ENCODE results near the gene THOC6.

THOC6 gene

GRCh38 chr16:3023669-3024478, at the start of gene THOC6, which contains the start of gene HCFC1R1:
TSS of gene THOC6 (plus strand) at chr16:3024035. CDS start at chr16:3024327, 292 bp downstream.
TSS of gene HCFC1R1 (minus strand) at chr16:3023942. CDS start at chr16:3023941, 1 bp downstream.
- peak; percentile 95 to 96 for DNase-seq

DNA sequence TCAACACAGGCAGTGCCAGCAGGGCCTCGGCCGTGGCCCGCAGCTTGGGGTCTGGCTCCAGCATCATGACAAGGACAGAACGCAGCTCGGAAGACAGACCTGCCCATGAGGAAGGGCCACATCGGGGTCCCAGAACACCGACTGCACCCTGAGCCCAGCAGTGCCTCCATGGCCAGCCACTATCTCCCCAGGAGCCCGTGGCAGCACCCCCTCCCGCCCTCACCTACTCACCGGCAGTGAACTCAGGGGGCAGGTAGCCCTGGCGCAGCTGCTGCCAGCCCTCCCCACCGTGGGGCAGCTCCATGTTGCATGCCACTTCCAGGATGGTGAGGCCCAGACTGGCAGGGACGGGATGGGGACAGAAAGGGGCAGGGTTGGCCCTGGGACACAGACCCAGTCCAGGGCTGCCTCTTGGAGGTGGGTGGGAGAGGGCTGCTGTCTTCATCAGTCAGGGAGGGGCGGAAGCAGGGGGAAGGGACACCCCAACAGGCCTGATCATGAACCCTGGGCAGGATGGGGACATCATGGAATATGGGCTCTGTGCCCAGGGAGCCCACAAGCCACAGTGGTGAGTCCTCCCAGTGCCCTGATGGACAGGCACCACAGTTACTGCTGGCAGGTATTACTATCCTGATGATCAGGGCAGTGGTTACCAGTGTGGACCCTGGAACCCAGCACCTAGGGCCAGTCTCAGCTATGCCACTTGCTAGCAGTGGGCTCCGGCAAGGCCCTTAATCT, 49.3 kb upstream of the THOC6 start:
- no peak for DNase-seq

DNA sequence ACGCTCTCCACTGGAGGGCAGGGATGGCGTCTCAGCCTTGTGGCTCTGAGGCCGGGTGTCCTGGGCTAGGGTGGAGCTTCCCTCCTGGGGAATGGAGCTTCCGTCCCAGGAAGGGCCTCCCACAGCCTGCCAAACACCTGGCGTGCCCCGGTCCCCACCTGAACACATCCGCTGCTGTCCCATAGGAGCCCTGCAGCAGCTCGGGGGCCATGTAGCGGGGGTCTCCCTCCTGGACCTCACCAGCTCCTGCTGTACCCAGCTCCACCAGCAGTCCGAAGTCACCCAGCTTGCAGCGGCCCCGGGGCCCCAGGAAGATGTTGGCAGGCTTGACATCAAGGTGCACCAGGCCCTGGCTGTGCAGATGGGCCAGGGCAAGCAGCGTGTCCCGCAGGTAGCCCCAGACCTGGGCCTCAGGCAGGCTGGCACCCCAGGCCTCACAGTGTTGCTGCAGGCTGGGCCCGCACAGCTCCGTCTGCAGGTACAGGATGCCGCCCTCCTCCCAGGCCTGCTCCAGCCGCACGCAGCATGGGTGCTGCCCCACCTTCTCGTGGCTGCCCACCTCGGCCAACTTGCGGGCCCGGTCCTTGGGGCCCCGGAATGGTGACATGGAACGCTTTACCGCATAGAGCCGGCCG, 48.6 kb upstream of the THOC6 start:
- DNase-seq, result no peak

DNA sequence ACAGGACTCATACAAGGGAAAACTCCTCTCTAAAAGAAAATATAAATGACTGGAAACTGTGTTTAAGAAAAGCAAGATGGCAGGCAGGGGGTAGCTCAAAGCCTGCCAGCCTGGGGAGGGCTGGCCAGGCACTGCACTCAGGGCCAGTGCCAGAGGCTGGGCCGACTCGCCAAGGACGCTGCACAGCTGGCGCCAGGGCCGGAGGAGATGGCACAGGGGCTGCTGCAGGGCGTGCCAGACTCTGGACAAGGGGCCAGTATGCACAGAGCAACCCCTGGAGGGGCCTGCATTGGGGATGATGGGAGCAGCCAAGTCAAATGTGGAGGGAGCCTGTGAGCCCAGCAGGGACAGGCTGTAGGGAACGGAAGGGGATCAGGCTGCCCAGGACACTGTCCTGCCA, 47.6 kb upstream of the THOC6 start:
- no peak for DNase-seq

- no peak for DNase-seq
Measured at GRCh38 chr16:2976673-2977072, 47.2 kb upstream of the THOC6 start.

DNA sequence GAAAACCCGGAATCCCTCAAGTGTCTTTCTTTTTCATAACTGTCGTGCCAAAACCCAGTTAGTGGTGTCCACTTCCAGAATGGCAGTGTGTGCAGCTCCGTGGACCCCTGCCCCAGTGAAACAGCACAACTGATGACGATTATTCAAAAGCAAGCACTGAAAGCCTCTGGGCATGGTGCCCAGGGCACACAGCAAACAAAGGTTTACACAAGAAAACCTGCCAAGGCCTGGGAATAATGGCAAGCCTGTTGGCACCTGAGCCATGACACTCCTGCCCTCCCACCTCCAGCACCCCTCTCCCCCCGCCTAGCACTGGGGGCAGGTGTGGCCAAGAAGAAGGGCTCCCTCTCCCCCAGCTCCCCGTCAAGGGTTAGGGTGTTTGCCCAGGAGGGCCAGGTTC, 46.4 kb upstream of the THOC6 start:
- DNase-seq, result no peak

GRCh38 chr16:2979669-2980226, 44.1 kb upstream of the THOC6 start:
- DNase-seq, result no peak

GRCh38 chr16:2980227-2981176, 43.3 kb upstream of the THOC6 start, which contains the start of gene PKMYT1:
TSS of gene PKMYT1 (minus strand) at chr16:2980446. CDS start at chr16:2979657, 789 bp downstream.
- peak; percentile 94 to 95 for DNase-seq

DNA sequence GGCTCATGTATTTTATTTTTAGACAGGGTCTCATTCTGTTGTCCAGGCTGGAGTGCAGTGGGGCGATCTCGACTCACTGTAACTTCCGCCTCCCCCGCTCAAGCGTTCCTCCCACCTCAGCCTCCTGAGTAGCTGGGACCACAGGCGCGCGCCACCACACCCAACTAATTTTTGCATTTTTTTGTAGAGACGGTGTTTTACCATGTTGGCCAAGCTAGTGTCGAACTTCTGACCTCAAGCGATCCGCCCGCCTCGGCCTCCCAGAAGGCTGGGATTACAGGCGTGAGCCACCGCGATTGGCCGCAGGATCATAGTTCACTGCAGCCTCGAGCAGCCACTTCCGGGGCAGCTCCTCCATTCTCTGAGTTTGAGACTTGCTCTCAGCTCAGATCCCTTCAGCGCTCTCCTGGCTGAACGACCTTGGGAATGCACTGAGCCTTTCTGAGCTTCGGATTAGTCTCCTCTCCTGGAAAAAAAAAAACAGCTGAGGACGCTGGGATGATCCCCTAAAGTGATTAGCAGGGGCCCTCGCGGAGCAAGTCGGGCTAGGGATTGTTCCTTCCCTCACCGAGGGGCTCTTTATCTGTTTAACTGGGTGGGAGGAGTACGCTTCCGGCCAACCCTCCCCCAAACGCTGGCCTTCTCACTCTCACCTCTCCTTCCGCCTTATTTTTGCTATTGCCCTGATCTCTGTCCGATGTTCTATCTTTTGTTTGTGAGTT, 42.5 kb upstream of the THOC6 start:
- no peak for DNase-seq

DNA sequence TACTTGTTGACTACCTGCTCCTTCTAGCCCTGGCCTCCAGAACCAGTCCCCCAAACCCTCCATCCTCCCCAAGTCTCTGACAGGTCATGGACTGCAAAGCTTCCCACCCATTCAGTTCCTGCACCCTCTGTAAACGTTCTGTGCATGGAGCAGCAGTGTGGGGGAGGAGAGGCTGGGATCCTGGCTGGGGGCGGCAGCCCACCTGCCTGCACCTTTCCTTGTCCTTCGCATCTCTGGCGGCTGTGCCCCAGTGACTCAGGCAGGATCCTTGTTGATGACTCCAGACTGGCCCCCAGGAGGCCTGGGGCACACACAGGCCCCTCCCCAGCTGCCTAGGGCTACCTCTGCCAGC, 42.0 kb upstream of the THOC6 start:
- DNase-seq, result no peak

- no peak for DNase-seq
Measured at GRCh38 chr16:2982402-2982801, 41.4 kb upstream of the THOC6 start.

DNA sequence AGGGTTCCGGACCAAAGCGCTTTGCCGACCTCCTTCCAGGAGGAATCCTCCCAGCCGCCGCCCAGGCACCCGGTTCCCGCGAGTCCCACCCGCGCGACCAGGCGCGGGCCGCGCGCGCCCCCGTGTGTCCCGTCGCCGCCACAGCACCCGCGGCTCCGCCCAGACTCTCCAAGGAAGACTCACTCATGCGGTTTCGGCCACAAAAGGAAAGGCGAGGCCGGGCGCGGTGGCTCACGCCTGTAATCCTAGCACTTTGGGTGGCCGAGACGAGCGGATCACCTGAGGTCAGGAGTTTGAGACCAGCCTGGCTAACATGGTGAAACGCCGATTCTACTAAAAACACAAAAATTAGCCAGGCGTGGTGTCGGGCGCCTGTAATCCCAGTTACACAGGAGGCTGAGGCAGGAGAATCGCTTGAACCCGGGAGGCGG, 40.1 kb upstream of the THOC6 start:
- DNase-seq, result peak; percentile 72 to 75

DNA sequence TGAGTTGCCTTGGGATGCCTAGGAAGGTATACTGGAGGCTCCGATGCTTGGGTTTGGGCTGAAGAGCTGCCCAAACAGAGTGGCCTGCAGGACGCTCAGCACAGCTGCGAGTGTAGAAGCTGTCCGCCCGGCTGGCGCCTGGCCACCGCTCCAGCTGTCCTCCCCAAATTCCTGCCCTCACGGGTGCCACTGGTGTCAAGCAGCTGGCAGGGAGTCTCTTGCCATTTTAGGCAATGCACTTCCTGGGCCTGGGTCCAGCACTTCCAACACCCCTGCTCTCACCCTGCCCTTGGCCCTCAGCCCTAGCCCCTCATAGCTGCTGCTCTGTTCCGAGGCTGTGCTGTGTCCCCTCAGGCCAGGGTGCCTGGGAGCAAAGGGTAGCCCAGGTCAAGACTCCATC, 38.4 kb upstream of the THOC6 start:
- DNase-seq, result no peak

DNA sequence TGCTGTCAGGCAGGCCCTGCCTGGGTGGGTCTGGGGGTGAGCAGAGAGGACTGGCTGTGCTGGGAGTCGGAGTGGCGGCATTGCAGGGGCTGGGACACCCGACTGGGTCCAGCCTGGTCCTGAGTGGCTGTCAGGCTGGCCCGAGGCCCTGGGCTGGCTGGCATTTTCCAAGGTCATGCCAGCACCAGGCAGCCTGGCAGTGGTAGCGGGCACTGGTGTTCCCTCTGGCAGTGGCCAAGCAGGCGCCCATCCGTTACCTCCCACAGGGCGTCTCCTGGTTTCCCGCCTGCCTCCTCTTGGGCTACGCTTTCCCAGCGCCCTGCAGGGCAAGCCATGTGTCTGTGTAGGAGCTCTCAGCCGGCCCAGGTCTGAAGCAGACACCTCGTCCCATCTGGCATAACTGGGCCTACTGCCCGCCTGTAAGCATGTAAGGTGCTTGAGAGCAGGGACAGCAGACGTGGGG, 37.9 kb upstream of the THOC6 start:
- no peak for DNase-seq

GRCh38 chr16:2986623-2987188, 37.1 kb upstream of the THOC6 start:
- DNase-seq, result no peak

GRCh38 chr16:2987286-2987685, 36.5 kb upstream of the THOC6 start:
- DNase-seq, result no peak

- DNase-seq, result no peak
Measured at GRCh38 chr16:2987833-2988232, 36.0 kb upstream of the THOC6 start.

- DNase-seq, result no peak
Measured at GRCh38 chr16:2988590-2989099, 35.2 kb upstream of the THOC6 start.

DNA sequence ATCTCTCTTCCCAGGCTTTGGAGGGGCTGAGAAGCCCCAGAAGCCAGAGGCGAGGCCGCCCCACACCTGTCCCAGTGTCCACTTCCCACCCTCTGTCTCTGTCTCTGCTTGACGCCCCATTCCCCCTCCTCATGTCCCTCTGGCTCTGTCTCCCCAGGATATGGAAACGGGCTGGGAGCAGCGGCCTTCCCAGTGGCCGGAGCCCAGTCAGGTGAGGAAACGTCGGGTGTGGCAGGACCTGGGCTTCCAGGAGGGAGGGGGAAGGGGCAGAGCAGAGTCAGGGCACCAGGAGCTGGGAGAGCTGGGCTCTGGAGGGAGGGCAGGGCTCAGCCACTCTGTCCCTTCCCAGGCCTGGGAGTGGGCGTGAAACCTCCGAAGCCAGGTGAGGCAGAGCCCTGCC, 32.9 kb upstream of the THOC6 start:
- DNase-seq, result no peak

GRCh38 chr16:2991566-2992261, 32.1 kb upstream of the THOC6 start:
- DNase-seq, result no peak
